Right lobe of liver (tissue), 6 donors: ENCODE data around the gene MCL1. TPM values are rescaled to one million over a fixed set of nuclear protein-coding genes. Genes with fewer than 3 reads are reported as not detected.
"Not testable (repeated sequence)": the region's sequence is repeated elsewhere in the genome, so short reads cannot be mapped to it uniquely, and the experiment has no call there.

Experiments used
- ATAC-seq, 4 donors: fragments of 200-7000 bp; cut with Tn5 transposase; one replicate each; pipeline ENCODE4 v1.9.1; 2020; ENCODE audit warnings: mild to moderate bottlenecking in 4 of 4, moderate library complexity in 4 of 4
- DNase-seq, 3 donors: peaks; one replicate each; pipeline ENCODE4 v3.0.0-alpha.2; 2020
- H3K27ac ChIP-seq, 3 donors: fragments of 200-600 bp; one replicate each; pipeline ENCODE4 v1.8.0; 2022
- H3K27me3 ChIP-seq, 2 donors: fragments of 200-600 bp; one replicate each; pipeline ENCODE4 v1.8.0; 2022
- H3K36me3 ChIP-seq, 4 donors: fragments of 200-600 bp; sonication (generic) in 1 of 4; one replicate each; pipeline versions ENCODE4 v1.5.1 to v1.8.0; 2017 to 2022; ENCODE audit warnings: control low read depth in 1 of 4
- H3K4me1 ChIP-seq, 4 donors: fragments of 200-600 bp; sonication (generic) in 1 of 4; one replicate each; pipeline versions ENCODE4 v1.5.1 to v1.8.0; 2017 to 2022; ENCODE audit warnings: control low read depth in 1 of 4
- H3K4me3 ChIP-seq, 3 donors: fragments of 200-600 bp; one replicate each; pipeline ENCODE4 v1.8.0; 2022
- H3K9me3 ChIP-seq, 4 donors: fragments of 200-600 bp; sonication (generic) in 1 of 4; one replicate each; pipeline versions ENCODE4 v1.5.1 to v1.8.0; 2017 to 2022; ENCODE audit warnings: control low read depth in 1 of 4
- POLR2A ChIP-seq: fragments of 450-650 bp; IDR thresholded peaks from one replicate; pipeline ENCODE4 v1.6.1; 2017; ENCODE audit warnings: antibody characterized with exemption, mild to moderate bottlenecking
- WGBS: methylation state at CpG from one replicate; pipeline ENCODE4 v1.1.6; 2018; ENCODE audit warnings: low coverage, low lambda C conversion rate; ENCODE audit not compliant: insufficient coverage; ENCODE audit errors: missing lambda C conversion rate; 5-methylcytosine and 5-hydroxymethylcytosine counted together
- intact Hi-C, 2 donors: fragments of 100-400 bp; cut with DNase I; formaldehyde crosslinking; loops; one replicate each; pipeline versions ENCODE4 v1.11.2 to v1.14.1; 2022
- total RNA-seq, 6 experiments: library from RNA; depleted of rRNA in 2 of 6; stranded (reverse); fragments of >200 nt in 2 of 6; fragmentation: NEBNext Ultra II Directional in 3 of 6; extraction: Animal tissue kit (Norgen Biotek cat#: 25700) in 3 of 6; gene quantifications; one replicate each; pipeline versions ENCODE4 v1.1.0 to v1.2.4, GENCODE V29; 2016 to 2023
- TF ChIP-seq, protein P1 (sequence below), 4 donors: fragments of 200-600 bp in 3 of 4; fragments of 450-650 bp in 1 of 4; IDR thresholded peaks; one replicate each; pipeline versions ENCODE4 v1.5.1 to v1.8.0; 2016 to 2022; ENCODE audit warnings: antibody characterized with exemption in 4 of 4, mild to moderate bottlenecking in 2 of 4
- donor health status: DM: no; HTN: yes; CAD: no.
- donor health status: DM: no; HTN: no; CAD: no.
- donor health status: DM: no; HTN: no; CAD: no.
- donor health status: DM: no; HTN: yes; CAD: no.
- donor health status: DM: no; HTN: yes; CAD: no.

Gene MCL1
- total RNA-seq, 6 experiments from 2014 or later: 83.6 to 266 (median 158) TPM

GRCh38 chr1:150609732-150610131 is 30.3 kb upstream of the MCL1 start:
- H3K4me3 ChIP-seq: no peak overlapping the region
- no peaks in the 10 kb centered on the region for H3K9me3 ChIP-seq
- peak overlapping the region; percentile 30 to 97 (median 89) for H3K27ac ChIP-seq
- H3K4me1 ChIP-seq: peaks cover 0 to 45% (median 19%) of the 10 kb centered on the region in 4 donors
- DNase-seq: no peak
- H3K27me3 ChIP-seq: no peaks in the 10 kb centered on the region
- ATAC-seq: no peak
- TF ChIP-seq POLR2A: no peak
- TF ChIP-seq, protein P1, sequence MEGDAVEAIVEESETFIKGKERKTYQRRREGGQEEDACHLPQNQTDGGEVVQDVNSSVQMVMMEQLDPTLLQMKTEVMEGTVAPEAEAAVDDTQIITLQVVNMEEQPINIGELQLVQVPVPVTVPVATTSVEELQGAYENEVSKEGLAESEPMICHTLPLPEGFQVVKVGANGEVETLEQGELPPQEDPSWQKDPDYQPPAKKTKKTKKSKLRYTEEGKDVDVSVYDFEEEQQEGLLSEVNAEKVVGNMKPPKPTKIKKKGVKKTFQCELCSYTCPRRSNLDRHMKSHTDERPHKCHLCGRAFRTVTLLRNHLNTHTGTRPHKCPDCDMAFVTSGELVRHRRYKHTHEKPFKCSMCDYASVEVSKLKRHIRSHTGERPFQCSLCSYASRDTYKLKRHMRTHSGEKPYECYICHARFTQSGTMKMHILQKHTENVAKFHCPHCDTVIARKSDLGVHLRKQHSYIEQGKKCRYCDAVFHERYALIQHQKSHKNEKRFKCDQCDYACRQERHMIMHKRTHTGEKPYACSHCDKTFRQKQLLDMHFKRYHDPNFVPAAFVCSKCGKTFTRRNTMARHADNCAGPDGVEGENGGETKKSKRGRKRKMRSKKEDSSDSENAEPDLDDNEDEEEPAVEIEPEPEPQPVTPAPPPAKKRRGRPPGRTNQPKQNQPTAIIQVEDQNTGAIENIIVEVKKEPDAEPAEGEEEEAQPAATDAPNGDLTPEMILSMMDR (IDR thresholded peaks at IDR 0.05): no peak
- WGBS: 62% methylated on average over 2 of the region's 2 CpGs
- intact Hi-C loops: loop anchor here in 1 of 2 donors (5.0 kb wide), 1 partner anchor 32 kb away; the partner anchor contains the start of gene MCL1
- H3K36me3 ChIP-seq: no peaks in the 10 kb centered on the region

DNA sequence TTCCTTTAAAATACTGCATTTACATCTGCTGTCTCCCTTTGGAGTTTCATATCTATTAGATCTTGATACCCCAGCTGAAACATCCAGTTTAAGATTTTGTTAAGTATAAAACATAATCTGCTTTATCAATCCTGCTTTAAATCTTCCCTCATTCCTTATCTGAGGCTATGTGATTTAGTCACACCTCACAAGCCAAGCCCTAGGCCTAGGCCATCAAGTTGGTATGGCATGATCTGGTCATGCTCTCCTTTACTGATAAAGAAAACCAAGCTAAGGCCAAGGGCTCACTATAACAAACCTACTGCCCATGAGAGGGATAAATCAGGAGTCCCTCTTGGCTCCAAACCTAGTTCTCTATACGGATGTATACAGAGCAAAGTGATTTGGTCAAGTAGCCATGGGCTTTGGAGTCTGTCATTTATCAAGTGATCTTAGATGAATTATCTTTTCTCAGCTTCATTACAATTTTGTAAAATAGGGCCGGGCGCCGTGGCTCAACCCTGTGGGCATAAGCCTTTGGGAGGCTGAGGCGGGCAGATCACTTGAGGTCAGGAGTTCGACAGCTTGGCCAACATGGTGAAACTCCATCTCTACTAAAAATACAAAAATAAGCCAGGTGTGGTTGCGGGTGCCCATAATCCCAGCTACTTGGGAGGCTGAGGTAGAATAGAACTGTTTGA is 27.2 kb upstream of the MCL1 start:
- no peak for DNase-seq
- ATAC-seq: no peak
- 95% methylated on average over 6 of the region's 7 CpGs for WGBS
- intact Hi-C loops: no loop called here
- H3K4me3 ChIP-seq: no peak overlapping the region
- peaks cover 0 to 25% (median 10%) of the 10 kb centered on the region in 4 donors for H3K4me1 ChIP-seq
- peak overlapping the region in 1 of 3 donors; percentile 17 for H3K27ac ChIP-seq
- no peaks in the 10 kb centered on the region for H3K27me3 ChIP-seq
- H3K9me3 ChIP-seq: no peaks in the 10 kb centered on the region
- H3K36me3 ChIP-seq: no peaks in the 10 kb centered on the region
- TF ChIP-seq POLR2A: no peak
- TF ChIP-seq, protein P1 (IDR thresholded peaks at IDR 0.05): no peak

DNA sequence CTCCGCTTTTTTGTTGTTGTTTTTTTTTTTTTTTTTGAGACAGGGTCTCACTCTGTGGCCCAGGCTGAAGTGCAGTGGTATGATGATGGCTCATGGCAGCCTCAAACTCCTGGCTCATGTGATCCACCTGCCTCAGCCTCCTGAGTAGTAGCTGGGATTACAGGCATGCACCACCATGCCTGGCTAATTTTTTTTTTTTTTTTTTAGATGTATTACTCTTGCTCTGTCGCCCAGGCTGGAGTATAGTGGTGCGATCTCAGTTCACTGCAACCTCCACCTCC is 26.0 kb upstream of the MCL1 start:
- intact Hi-C loops, ATAC-seq, H3K9me3 ChIP-seq, DNase-seq, H3K4me3 ChIP-seq, H3K27me3 ChIP-seq, H3K36me3 ChIP-seq: not testable (repeated sequence)
- Histone ChIP-seq H3K4me1 (peaks cover 0 to 17% (median 6%) of the 10 kb centered on the region in 4 donors), H3K27ac (peak overlapping the region; percentile 83 to 97 (median 88))
- 100% methylated on average over 2 of the region's 3 CpGs for WGBS

- DNase-seq: no peak
- H3K4me1 ChIP-seq: peaks cover 0 to 18% (median 6%) of the 10 kb centered on the region in 4 donors
- 84% methylated on average over 2 of the region's 2 CpGs for WGBS
- ATAC-seq: no peak
- H3K36me3 ChIP-seq: no peaks in the 10 kb centered on the region
- no peaks in the 10 kb centered on the region for H3K27me3 ChIP-seq
- H3K4me3 ChIP-seq: no peak overlapping the region
- no peaks in the 10 kb centered on the region for H3K9me3 ChIP-seq
- no peak for TF ChIP-seq POLR2A
- TF ChIP-seq, protein P1 (IDR thresholded peaks at IDR 0.05): no peak
- intact Hi-C loops: no loop called here
- H3K27ac ChIP-seq: peak overlapping the region; percentile 83 to 97 (median 88)
Measured at GRCh38 chr1:150604226-150604588, 24.8 kb upstream of the MCL1 start.

DNA sequence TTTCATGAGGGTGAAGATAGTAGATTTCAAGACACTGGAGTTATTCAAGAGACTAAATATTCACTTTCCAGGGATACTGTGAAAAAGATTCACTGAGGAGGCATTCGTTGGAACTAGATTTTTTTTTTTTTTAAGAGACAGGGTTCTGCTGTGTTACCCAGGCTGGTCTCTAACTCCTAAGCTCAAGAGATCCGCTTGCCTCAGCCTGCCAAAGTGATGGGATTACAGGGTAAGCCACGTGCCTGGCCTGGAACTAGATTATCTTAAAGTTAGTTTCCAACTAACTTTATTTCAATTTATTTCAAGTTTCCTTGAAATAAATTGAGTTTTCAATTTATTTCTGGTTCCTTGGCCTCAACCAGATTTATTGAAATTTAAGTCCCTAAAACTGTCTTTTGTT is 24.3 kb upstream of the MCL1 start:
- Histone ChIP-seq H3K4me1 (peaks cover 0 to 18% (median 6%) of the 10 kb centered on the region in 4 donors), H3K36me3 (no peaks in the 10 kb centered on the region), H3K27me3 (no peaks in the 10 kb centered on the region), H3K4me3 (no peak overlapping the region), H3K9me3 (no peaks in the 10 kb centered on the region), H3K27ac (peak overlapping the region; percentile 83 to 97 (median 88))
- intact Hi-C loops: no loop called here
- TF ChIP-seq, protein P1 (IDR thresholded peaks at IDR 0.05): no peak
- TF ChIP-seq POLR2A: no peak
- no peak for DNase-seq
- 92% methylated on average over 3 of the region's 3 CpGs for WGBS
- ATAC-seq: no peak

- H3K27me3 ChIP-seq, H3K36me3 ChIP-seq, DNase-seq, ATAC-seq, H3K4me3 ChIP-seq, H3K9me3 ChIP-seq, intact Hi-C loops: not testable (repeated sequence)
- WGBS: 86% methylated on average over 10 of the region's 12 CpGs
- peaks cover 0 to 18% (median 6%) of the 10 kb centered on the region in 4 donors for H3K4me1 ChIP-seq
- H3K27ac ChIP-seq: peak overlapping the region in 1 of 3 donors; percentile 54
Measured at GRCh38 chr1:150602372-150602771, 23.0 kb upstream of the MCL1 start.
